ENCODE measurements around the gene CWC27.

CWC27 gene

GRCh38 chr5:65021527-65022226 is 252.9 kb downstream of the CWC27 start:
- DNase-seq (ENCODE audit: low read depth) = no peak
- no peak for TF ChIP-seq CTCF (conservative IDR thresholded peaks at IDR 0.05; ENCODE audit: low read depth, low read length)
- H3K4me3 ChIP-seq (ENCODE audit: low read length) = no peak overlapping the region

GRCh38 chr5:65022932-65023331 is 254.2 kb downstream of the CWC27 start:
- no peak for DNase-seq (ENCODE audit: low read depth)
- no peak for TF ChIP-seq CTCF (conservative IDR thresholded peaks at IDR 0.05; ENCODE audit: low read depth, low read length)
- no peak overlapping the region for H3K4me3 ChIP-seq (ENCODE audit: low read length)

- no peak for TF ChIP-seq CTCF (conservative IDR thresholded peaks at IDR 0.05; ENCODE audit: low read depth, low read length)
- no peak overlapping the region for H3K4me3 ChIP-seq (ENCODE audit: low read length)
These were observed 256.0 kb downstream of the CWC27 start for GRCh38 chr5:65024681-65025080.

DNA sequence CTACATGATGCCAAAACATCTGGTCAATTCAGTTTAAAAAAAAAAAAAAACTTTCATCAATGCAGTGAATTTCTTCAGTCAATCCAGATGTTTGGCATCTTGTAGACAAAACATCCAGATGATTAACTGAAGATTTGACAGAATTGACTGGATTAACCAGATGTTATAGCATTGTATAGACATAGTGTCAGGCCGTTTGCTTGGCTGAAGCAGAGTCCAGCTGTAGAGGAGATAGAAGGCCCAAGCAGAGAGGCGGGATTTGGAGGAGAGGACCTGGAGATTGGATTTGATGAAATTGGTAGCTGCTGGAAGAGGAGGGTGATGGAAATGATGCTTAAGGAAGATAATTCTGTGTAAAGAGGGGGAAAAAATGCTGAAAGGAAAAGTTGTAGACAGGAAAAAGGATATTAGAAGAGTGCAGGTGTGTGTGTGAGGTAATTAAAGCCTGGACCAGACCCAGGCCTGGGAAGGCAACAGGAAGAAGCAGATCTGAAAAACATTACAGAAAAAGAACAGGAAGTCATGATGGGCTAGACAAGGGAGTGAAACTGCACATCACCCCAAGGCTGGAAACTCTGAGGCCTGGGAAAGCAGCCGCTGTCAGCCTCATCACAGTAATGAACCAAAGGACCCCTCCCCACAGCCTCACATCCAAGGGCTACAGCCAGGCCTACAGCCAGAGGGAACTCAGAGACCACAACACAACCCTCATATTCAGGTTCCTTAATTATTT is 258.3 kb downstream of the CWC27 start:
- no peak overlapping the region for H3K4me3 ChIP-seq (ENCODE audit: low read length)
- no peak for TF ChIP-seq CTCF (conservative IDR thresholded peaks at IDR 0.05; ENCODE audit: low read depth, low read length)
- no peak for DNase-seq (ENCODE audit: low read depth)

More at GRCh38 chr5:65024681-65025080, 256.0 kb downstream of the CWC27 start:
- no peak for DNase-seq (ENCODE audit: low read depth)

GRCh38 chr5:65029178-65029577 is 260.4 kb downstream of the CWC27 start:
- DNase-seq (ENCODE audit: low read depth) = no peak
- TF ChIP-seq CTCF (conservative IDR thresholded peaks at IDR 0.05; ENCODE audit: low read depth, low read length) = no peak
- no peak overlapping the region for H3K4me3 ChIP-seq (ENCODE audit: low read length)

GRCh38 chr5:65030056-65030455 is 261.3 kb downstream of the CWC27 start:
- TF ChIP-seq CTCF (conservative IDR thresholded peaks at IDR 0.05; ENCODE audit: low read depth, low read length) = no peak
- no peak overlapping the region for H3K4me3 ChIP-seq (ENCODE audit: low read length)
- no peak for DNase-seq (ENCODE audit: low read depth)

GRCh38 chr5:65032250-65032649 is 263.5 kb downstream of the CWC27 start:
- no peak overlapping the region for H3K4me3 ChIP-seq (ENCODE audit: low read length)
- no peak for TF ChIP-seq CTCF (conservative IDR thresholded peaks at IDR 0.05; ENCODE audit: low read depth, low read length)
- DNase-seq (ENCODE audit: low read depth) = no peak
